Neural cell (in vitro differentiated cells): ENCODE results near the gene PRELID3B.

Experiments
- RAD21 ChIP-seq: fragments of 450-650 bp; conservative IDR thresholded peaks from 2 replicates; pipeline ENCODE4 v1.6.1; 2014; ENCODE audit warnings: antibody characterized with exemption, mild to moderate bottlenecking, moderate library complexity
- TF ChIP-seq, protein P1 (sequence below): fragments of 450-650 bp; IDR thresholded peaks from 2 replicates; pipeline ENCODE4 v1.5.1; 2014; ENCODE audit warnings: antibody characterized with exemption, mild to moderate bottlenecking, moderate library complexity; ENCODE audit not compliant: poor library complexity, severe bottlenecking

DNA sequence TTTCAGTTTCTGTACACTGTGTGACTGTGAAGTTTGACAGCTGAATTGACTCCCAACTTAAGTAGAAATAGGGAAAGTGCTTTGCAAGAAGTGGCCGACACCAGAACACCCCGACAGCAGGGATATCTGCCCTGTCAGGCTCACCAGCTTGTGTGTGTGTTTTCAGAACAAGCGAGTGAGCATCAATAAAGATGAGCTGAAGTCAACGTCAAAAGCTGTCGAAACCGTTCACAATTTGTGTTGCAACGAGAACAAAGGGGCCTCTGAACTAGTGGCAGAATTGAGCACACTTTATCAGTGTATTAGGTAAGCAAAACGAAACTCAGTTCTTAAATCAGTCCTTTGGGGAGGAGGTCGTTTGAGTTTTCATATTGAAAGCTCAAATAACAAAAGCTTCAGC, 50.9 kb downstream of the PRELID3B start:
- TF ChIP-seq, protein P1, sequence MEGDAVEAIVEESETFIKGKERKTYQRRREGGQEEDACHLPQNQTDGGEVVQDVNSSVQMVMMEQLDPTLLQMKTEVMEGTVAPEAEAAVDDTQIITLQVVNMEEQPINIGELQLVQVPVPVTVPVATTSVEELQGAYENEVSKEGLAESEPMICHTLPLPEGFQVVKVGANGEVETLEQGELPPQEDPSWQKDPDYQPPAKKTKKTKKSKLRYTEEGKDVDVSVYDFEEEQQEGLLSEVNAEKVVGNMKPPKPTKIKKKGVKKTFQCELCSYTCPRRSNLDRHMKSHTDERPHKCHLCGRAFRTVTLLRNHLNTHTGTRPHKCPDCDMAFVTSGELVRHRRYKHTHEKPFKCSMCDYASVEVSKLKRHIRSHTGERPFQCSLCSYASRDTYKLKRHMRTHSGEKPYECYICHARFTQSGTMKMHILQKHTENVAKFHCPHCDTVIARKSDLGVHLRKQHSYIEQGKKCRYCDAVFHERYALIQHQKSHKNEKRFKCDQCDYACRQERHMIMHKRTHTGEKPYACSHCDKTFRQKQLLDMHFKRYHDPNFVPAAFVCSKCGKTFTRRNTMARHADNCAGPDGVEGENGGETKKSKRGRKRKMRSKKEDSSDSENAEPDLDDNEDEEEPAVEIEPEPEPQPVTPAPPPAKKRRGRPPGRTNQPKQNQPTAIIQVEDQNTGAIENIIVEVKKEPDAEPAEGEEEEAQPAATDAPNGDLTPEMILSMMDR = no peak
- TF ChIP-seq RAD21 = no peak
